ENCODE data around the gene USH2A.

USH2A gene

DNA sequence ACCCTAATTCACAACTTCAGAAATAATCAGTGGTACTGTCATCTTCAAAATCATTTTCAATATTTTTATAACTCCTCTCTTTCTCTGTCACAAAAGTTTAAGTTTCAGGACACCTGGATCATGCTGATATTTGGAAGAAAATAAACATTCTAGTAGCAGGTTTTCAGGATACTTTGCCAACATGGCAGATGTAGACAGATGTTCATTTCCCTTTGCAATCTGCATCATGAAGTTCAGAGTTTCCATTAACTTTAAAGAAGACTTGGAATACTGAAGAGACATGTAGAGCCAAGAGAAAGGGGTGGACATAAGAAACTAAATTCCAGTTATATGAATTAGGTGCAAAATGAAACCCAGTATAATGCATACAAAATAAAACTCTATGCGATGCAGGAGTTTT is 218.1 kb downstream of the USH2A start:
- H3F3A ChIP-seq (ENCODE audit: insufficient read depth), result no peaks in the 10 kb centered on the region
- no peak overlapping the region for H3K27ac ChIP-seq (ENCODE audit: low read depth, low read length)
- no peaks in the 10 kb centered on the region for H3K79me2 ChIP-seq (ENCODE audit: insufficient read depth, low read length)
- TF ChIP-seq EZH2phosphoT487 (conservative IDR thresholded peaks at IDR 0.05; ENCODE audit: low read length), result no peak
- TF ChIP-seq CTCF (IDR thresholded peaks at IDR 0.05; ENCODE audit: insufficient read depth, low read length, poor library complexity, severe bottlenecking), result no peak
- no peak overlapping the region for H3K4me3 ChIP-seq (ENCODE audit: insufficient read depth, low read length, poor library complexity, severe bottlenecking)
- no peaks in the 10 kb centered on the region for H3K36me3 ChIP-seq (ENCODE audit: low read length)
- H3K9ac ChIP-seq (ENCODE audit: low read length), result no peak overlapping the region
- H2AFZ ChIP-seq (ENCODE audit: low read depth, low read length, severe bottlenecking), result no peak overlapping the region
- H3K4me2 ChIP-seq (ENCODE audit: low read depth, low read length, poor library complexity, severe bottlenecking), result no peak overlapping the region
- H4K20me1 ChIP-seq (ENCODE audit: low read depth, low read length), result no peaks in the 10 kb centered on the region
- no peaks in the 10 kb centered on the region for H3K9me3 ChIP-seq (ENCODE audit: insufficient read depth, low read length)
- no peaks in the 10 kb centered on the region for H3K9me2 ChIP-seq (replicated peaks; ENCODE audit: insufficient read depth, low read length)
- no peaks in the 10 kb centered on the region for H3K27me3 ChIP-seq (ENCODE audit: low read length)

GRCh38 chr1:216201946-216202345 is 221.3 kb downstream of the USH2A start:
- Histone ChIP-seq H2AFZ (ENCODE audit: low read depth, low read length, severe bottlenecking) (no peak overlapping the region), H3K27me3 (ENCODE audit: low read length) (no peaks in the 10 kb centered on the region), H3K27ac (ENCODE audit: low read depth, low read length) (no peak overlapping the region), H4K20me1 (ENCODE audit: low read depth, low read length) (no peaks in the 10 kb centered on the region), H3K9me2 (replicated peaks; ENCODE audit: insufficient read depth, low read length) (no peaks in the 10 kb centered on the region), H3K9me3 (ENCODE audit: insufficient read depth, low read length) (no peaks in the 10 kb centered on the region), H3K4me2 (ENCODE audit: low read depth, low read length, poor library complexity, severe bottlenecking) (no peak overlapping the region), H3F3A (ENCODE audit: insufficient read depth) (no peaks in the 10 kb centered on the region), H3K36me3 (ENCODE audit: low read length) (no peaks in the 10 kb centered on the region), H3K79me2 (ENCODE audit: insufficient read depth, low read length) (no peaks in the 10 kb centered on the region), H3K9ac (ENCODE audit: low read length) (no peak overlapping the region), H3K4me3 (ENCODE audit: insufficient read depth, low read length, poor library complexity, severe bottlenecking) (no peak overlapping the region)
- TF ChIP-seq EZH2phosphoT487 (conservative IDR thresholded peaks at IDR 0.05; ENCODE audit: low read length) (no peak), CTCF (IDR thresholded peaks at IDR 0.05; ENCODE audit: insufficient read depth, low read length, poor library complexity, severe bottlenecking) (no peak)

GRCh38 chr1:216200941-216201340 is 222.3 kb downstream of the USH2A start:
- Histone ChIP-seq H3K9me3 (ENCODE audit: insufficient read depth, low read length) (no peaks in the 10 kb centered on the region), H3K4me2 (ENCODE audit: low read depth, low read length, poor library complexity, severe bottlenecking) (no peak overlapping the region), H4K20me1 (ENCODE audit: low read depth, low read length) (no peaks in the 10 kb centered on the region), H3K9me2 (replicated peaks; ENCODE audit: insufficient read depth, low read length) (no peaks in the 10 kb centered on the region), H3K9ac (ENCODE audit: low read length) (no peak overlapping the region), H3K27ac (ENCODE audit: low read depth, low read length) (no peak overlapping the region), H3K36me3 (ENCODE audit: low read length) (no peaks in the 10 kb centered on the region), H3K27me3 (ENCODE audit: low read length) (no peaks in the 10 kb centered on the region), H3K4me3 (ENCODE audit: insufficient read depth, low read length, poor library complexity, severe bottlenecking) (no peak overlapping the region), H3K79me2 (ENCODE audit: insufficient read depth, low read length) (no peaks in the 10 kb centered on the region), H3F3A (ENCODE audit: insufficient read depth) (no peaks in the 10 kb centered on the region), H2AFZ (ENCODE audit: low read depth, low read length, severe bottlenecking) (no peak overlapping the region)
- TF ChIP-seq EZH2phosphoT487 (conservative IDR thresholded peaks at IDR 0.05; ENCODE audit: low read length), result no peak
- TF ChIP-seq CTCF (IDR thresholded peaks at IDR 0.05; ENCODE audit: insufficient read depth, low read length, poor library complexity, severe bottlenecking), result no peak

All from SU-DHL-6 (cell line).